Fibroblast of the aortic adventitia (primary cell): ENCODE results near the gene DDX1. TPM values are rescaled to one million over a fixed set of nuclear protein-coding genes. Genes with fewer than 3 reads are reported as not detected.

Source experiments
- DNase-seq: peaks from one replicate; pipeline ENCODE4 v3.0.0-alpha.2; 2010; ENCODE audit warnings: low read depth
- H3K4me3 ChIP-seq: 2 replicates; pipeline ENCODE4 v1.5.1; 2011; ENCODE audit warnings: low read depth, mild to moderate bottlenecking, control low read depth, low read length, moderate library complexity
- CTCF ChIP-seq: IDR thresholded peaks from 2 replicates; pipeline ENCODE4 v1.5.1; 2011; ENCODE audit warnings: mild to moderate bottlenecking, low read length, control low read depth, inconsistent platforms; ENCODE audit not compliant: insufficient read depth
- total RNA-seq: library from RNA; depleted of rRNA; stranded (reverse); fragments of >200 nt; gene quantifications from 2 replicates; pipeline ENCODE4 v1.2.3, GENCODE V29; 2012; ENCODE audit warnings: low replicate concordance

DDX1 gene
- total RNA-seq, 1 donor = 110 TPM

- DNase-seq = no peak
- H3K4me3 ChIP-seq = no peak overlapping the region
- no peak for TF ChIP-seq CTCF
Measured at GRCh38 chr2:15648593-15649525, 57.2 kb downstream of the DDX1 start.

- no peak for DNase-seq
- H3K4me3 ChIP-seq = no peak overlapping the region
- no peak for TF ChIP-seq CTCF
Measured at GRCh38 chr2:15649561-15650255, 58.0 kb downstream of the DDX1 start.

GRCh38 chr2:15650616-15651366 is 59.1 kb downstream of the DDX1 start:
- no peak for TF ChIP-seq CTCF
- no peak for DNase-seq
- no peak overlapping the region for H3K4me3 ChIP-seq

- DNase-seq = no peak
- H3K4me3 ChIP-seq = no peak overlapping the region
- no peak for TF ChIP-seq CTCF
Measured at GRCh38 chr2:15651367-15651727, 59.7 kb downstream of the DDX1 start.

GRCh38 chr2:15652252-15652651 is 60.6 kb downstream of the DDX1 start:
- DNase-seq = no peak

More at GRCh38 chr2:15652252-15652651, 60.6 kb downstream of the DDX1 start:
- no peak for TF ChIP-seq CTCF
- H3K4me3 ChIP-seq = no peak overlapping the region
